Stimulated activated CD8-positive, alpha-beta memory T cell treated with anti-CD3 and anti-CD28 coated beads, Interleukin-15, amount 100 ng/mL, for 24 hours (primary cell): ENCODE measurements around the gene HOXC10.

ENCODE experiments used
- DNase-seq: peaks from one replicate; pipeline ENCODE4 v3.0.0-alpha.2; 2020; ENCODE audit warnings: low read depth

HOXC10 gene

DNA sequence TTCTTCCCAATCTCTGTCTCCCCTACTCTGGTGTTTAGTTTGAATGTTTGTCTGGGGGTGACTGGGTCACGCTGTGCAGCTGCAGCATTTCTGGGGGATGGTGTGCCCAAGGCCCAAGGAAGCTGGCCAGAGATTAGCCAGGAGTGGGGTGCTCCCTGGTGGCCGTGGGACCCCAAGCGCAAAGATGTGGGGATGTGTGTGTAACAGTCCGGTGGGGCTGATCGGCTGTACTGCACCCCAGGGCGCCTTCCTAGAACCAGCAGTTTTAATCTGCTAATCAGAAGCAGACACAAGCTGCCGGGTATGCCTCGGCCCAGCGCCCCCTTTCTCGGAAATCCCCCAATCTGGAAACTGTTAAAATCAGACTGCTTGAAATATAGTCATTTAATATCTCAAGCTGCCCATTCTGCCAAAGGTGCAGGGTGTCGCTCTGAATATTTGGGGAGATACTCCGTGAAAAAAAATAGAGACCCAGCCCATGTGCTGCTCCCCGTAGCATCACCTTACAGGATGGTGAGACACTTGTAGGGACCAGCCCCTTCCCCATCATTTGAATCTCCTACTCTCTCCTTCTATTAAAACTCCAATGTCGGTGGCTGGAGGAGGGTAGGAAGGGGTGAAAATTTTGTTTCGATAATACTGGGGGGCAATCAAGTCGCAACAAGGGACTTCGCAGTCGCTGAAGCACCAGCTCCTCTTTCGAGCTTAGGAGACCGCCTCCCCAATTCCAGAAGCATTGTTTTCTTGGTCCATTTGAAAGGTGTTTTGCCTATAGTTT, 19.3 kb downstream of the HOXC10 start:
- no peak for DNase-seq

DNA sequence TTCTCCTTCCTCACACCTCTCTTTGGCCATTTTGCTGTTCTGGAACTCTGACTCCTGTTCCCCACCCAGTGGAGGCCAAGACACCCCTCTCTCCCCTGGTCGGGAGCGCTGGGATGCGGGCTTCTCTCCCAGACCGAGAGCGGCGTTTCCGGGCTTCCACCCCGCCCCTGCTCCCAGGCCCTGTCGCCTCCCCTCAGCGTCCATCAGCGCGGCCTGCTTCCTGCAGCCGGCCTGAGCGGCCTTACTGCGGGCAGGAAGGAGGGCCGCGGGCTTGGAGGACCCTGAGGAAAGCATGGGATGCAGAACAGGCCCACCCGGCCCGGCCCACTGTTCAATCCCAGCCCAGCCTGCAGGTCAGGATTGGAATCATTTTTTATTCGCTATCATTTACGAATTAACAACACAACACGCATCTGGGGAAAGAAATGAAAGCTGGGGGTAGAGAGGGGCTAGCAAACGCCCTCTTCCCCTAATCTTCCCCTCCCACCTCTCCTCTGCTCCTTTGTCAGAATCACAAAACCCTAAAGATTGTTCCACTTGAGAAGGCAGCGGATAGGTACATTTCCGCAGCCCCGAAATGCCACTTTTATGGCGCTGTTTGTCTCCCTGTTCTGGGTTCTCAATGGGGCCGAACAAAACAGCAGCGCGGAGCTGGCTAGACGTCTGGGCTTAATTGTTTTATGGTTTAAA, 20.0 kb downstream of the HOXC10 start:
- DNase-seq = no peak

DNA sequence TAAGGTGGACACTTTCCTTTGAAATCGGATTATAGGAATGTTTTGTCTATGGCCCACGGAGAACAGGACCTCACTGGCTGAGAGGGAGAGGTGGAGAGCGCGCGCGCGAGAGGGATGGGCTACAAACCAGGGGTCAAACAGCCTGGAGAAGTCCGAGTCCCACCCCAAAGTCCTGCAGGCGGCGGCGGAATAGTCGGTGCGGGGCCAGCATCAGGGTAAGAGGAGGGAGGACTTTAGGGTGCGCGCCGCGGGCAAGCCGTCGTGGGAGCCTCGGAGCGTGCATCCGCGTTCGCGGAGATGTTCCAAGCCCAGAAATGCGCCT, 20.5 kb downstream of the HOXC10 start:
- DNase-seq = no peak

DNA sequence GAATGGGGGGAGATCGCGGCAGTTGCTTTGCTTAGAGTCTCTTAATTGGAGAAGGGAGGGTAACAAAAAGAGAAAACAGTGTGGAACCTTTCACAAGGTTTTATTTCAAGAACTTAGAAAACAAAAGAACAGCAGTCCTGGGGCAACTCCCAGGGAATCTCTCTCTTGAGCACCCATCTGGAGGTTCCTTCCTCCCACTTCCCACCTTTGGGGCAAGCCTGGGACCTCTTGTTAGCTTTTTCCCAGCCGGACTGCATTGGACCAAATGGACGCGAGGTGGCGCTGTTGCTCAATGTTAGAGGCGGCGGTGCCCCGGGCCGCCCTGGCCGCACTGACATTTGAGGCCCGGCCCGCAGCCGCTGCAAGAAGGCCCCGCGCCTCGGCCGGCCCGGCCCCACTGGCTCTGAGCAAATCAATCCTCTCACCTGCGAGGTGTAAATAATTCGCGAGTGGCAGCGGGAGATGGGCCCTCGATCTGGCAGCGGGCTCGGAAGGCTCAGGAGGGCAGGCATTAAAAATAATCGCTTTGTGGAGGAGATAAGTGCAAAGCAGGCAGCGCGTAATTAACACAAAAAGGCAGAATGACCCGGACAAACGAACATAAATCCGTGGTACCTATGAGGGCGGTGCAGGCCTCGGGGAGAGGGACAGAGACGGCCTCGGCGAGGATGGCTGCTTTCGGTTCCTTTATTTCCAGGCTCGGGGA, 21.1 kb downstream of the HOXC10 start:
- DNase-seq = peak; percentile 79

DNA sequence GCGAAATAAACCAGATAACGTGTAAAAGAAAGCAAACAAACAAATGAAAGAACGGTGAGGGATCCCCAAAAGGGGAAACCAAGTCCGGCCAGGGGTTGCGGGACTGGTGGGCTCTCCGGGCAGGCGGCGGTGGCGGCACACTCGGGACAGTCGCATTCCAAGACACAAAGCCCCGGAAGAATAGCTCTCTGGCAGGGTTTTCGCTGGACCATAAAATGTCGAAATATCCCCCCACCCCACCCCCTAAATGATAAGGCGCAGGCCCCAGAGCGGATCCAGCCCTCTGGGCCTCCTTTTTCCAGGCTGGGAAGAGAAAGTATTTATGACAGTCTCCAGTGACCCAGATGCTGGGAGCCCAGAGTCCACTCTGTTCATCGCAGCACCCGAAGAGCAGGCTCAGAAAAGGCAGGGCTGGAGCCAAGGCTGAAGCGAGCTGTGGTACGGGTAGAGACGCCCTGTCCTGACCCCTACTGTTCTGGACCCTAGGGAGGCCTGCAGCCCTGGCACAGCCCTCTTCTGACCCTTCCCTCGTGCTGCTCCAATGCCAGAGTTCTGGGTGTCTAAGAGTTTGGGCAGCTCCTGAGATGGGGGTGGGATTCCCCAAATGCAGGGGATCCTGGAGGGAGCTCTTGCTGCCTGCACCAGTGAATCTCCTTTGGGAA, 21.7 kb downstream of the HOXC10 start:
- DNase-seq = no peak

DNA sequence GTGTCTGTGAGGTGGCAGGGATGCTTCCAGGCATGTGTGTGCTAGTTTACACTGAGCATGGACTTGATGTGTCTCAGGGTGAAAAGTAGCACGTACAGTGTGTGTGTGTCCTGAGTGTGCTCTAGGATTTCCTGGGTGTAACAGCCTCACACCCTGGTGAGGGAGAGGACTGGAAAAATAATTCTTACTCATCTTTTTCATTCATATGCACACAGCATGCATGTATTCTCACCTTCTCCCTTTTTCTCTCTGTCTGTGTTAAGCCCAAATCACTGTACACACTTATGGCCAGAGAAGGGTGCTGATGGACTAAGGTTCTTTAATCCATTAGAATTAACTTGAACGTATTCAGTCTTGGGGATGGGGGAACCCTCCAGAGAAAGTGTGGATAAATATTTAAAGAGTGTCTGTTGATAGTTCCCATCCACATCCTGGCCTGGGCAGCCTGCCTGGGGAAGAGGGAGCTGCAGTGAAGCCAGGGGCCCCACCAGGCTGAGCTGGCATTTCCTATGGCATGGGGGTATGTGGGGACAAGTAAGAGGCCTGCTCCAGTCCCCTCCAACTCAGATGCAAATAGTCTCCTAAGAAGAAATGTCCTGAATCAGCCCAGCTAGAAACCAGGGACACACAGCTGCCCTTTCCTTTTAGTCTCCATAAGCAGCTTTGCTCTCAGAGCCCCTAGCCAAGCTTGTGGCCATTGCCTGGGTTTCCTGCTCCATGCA, 22.8 kb downstream of the HOXC10 start:
- DNase-seq = no peak

DNA sequence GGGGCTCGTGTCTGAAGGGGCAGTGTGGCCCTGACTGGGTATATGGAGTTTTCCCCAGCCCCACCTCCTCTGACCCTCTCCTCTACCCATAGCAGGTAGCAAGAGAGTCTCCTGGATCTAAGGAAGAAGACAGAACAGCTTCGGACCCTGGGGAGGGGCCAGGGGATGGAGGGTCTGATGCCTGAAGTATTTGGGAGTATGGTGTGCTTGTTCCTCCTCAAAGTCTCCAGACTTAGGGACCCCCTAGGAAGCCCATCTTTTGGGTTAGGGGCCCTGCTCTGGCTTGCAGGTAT, 23.3 kb downstream of the HOXC10 start:
- DNase-seq = no peak

DNA sequence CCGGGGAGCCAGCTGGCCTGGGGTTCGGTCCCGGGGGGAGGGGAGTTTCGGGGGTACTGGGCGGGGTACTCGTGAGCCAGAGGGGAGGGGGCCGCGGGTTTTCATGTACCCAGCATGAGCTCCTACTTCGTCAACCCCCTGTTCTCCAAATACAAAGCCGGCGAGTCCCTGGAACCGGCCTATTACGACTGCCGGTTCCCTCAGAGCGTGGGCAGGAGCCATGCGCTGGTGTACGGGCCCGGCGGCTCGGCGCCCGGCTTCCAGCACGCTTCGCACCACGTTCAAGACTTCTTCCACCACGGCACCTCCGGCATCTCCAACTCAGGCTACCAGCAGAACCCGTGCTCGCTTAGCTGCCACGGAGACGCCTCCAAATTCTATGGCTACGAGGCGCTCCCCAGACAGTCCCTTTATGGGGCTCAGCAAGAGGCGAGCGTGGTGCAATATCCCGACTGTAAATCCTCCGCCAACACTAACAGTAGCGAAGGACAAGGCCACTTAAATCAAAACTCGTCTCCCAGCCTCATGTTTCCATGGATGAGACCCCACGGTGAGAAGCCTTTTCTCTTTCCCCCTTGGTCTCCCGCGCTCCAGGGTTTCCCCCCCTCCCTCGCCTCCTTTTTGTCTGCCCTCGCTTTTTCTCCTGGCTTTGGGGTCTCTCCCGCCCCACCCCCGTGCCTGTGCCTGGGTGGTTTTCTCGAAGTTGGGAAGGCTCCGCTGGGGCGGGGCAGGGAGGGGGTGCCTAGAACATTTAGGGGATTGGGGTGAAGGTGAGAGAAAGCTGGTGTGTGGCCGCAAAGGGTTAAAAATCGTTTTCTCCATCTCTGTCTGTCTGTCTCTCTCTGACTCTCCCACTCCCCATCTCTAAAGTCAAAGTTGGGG, 24.5 kb downstream of the HOXC10 start:
- no peak for DNase-seq

DNA sequence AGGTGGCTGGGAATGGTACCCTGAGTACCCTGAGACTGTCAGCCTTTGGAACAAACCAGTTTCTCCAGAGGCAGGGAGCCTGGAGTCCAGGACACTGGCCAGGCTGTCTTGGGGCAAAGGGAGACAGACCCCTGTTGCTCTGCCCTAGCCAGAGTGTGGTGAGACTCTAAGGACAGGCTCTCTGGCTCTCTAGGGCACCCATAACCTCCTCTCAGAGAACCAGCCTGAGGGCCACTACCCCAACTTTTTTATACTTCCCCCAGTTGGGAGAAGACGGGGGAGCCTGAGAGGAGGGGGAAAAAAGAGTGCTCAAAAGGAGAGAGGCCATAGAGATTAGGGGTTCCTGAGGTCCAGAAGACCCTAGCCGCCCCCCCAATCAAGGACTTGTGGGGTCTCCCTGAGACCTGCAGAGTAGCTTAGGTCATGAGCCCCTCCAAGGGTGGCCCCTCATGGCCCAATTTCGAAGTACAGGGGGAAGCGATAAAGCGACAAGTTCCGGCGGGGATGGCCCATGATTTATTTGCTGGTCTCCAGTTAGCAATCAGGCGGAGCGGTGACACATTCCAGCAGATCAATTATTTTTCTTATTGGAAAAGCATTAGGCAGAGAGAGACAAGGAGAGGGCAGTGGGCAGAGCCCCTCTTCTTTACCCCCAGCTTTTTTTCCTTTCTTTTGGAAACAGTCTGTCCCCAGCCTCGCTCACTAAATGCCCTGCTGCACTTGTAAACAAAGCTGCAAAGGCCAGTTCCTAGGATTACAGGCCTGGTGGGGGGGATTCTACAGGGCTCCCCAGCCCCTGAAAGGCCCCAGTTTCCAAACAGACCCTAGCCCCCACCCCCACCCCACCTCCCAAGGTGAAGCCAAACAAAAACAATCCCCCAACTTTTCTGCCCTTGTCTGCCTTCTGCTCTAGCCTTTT, 25.4 kb downstream of the HOXC10 start:
- DNase-seq = no peak

DNA sequence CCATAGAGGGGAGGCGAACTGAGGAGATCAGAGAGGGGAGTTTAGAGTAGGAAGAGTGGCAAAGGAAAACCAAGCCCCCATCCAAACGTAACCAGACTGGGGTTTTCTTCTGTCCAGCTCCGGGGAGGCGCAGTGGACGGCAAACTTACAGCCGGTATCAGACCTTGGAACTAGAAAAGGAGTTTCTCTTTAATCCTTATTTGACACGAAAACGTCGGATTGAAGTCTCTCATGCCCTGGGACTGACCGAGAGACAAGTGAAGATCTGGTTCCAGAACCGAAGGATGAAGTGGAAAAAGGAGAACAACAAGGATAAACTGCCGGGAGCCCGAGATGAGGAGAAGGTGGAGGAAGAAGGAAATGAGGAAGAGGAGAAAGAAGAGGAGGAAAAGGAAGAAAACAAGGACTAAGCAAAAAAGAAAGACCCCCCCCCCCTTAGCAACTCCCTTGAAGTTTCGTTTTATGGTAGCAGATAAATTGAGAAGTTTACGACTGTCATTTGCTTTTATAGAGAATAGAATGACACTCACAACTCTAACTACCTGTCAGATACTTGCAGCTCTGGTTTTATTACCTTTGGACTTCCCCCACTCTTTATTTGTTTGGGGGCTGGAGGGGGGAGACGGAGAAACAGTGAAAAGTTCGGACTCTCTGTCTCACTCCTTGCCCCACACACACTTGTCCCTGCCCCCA, 26.2 kb downstream of the HOXC10 start:
- no peak for DNase-seq

DNA sequence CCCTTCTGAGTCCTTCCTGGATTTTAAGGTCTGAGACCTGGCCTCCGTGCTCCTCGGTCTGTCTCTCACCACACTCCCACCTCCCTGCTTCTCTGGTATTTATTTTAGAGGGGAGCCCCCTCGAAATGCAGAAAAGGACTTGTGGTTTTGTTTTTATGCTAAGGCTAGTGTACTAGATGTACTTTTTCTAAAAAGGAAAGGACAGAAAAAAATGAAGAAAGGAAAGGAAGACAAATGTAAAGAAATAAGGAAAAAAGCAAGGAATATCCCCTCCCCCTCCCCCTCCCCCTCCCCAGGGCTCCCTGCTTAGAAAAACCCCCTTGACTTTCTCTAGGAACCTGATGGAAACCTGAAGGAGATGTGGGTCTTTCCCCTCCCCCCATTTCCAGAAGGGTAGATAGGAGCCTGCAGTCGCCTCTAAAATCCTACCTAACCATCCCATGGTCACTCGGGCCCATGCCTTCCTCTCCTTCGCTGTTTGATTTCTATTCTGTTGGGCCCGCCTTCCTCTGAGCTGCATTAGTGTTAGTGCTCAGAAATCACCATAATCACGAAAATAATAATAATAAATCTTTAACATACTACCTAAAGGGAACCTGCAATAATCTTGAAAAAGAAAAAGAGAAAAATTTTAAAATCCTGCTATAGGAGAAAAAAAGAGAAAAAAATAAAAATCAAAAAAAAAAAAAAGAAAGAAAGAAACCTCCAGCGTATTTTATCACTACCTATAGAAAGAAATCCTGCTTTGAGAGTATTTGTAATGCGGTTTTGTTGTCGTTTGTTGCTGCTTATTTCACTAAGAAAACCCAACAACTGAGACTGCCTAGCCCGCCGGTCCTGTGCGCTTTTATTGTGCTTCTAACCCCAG, 27.0 kb downstream of the HOXC10 start:
- DNase-seq = no peak

DNA sequence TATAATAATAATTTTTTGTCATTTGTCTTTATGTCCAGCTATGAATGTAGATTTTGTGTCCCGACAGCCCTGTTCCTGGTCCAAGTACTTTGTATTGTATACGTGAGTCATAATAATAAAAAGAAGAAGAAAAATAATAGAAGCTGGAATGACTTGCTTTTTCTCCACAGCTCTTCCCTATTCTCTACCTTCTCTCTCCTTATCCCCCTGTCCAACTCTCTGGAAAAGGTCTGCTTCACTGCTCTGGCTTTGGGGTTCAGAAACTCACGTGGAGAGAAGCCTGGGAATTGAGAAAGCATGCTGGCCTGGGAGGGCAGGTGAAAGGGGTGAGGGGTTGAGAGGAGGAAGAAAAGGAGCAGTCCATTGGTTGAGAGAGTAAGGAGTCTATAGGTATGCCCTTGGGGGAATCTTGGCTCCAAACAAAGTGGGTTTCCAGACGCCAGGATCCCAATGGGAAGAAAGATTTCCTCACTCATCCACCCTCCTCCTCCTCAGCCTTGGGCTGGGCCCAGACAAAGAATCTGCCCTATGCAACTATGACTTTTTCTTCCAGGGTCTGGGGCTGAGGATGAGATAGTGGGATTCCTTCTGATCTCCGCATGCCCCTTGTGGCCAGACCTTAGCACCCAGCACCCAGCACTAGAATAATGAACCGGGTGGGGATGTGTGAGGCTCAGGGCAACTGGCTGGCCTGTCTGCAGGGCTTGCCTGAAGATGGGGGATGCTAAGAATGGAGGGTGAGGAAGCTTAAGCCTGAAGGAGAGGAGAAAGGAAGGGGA, 27.9 kb downstream of the HOXC10 start:
- no peak for DNase-seq

DNA sequence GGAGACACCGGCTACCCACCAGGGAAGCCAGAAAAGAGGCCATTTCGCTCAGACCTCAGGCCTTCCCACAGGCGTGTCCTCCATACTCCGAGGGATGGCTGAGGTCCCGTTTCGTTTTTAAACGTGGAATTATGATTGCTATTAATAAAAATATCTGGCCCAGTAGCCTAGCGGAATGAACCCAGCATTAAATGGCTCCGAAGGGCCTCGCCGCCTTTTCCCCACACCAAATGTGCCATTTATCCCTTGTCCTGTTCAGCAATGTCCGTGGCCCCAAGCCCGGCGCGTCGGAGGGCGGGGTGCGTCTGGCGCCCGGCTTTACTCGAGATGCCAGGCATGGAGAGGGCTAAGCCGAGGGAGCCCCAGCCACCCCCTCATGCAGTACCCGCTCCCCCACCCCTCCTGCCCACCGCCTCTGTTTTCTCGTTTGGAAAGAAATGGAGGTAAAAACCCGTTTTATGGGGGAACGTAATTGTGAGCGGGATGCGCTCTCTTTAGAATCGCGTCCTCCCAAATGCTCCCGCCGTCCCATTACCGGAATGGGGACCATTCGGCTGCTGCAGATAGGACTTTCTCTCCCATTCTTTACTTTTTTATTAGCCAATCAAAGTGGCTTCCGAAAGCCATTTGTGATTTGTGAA, 29.6 kb downstream of the HOXC10 start:
- no peak for DNase-seq

DNA sequence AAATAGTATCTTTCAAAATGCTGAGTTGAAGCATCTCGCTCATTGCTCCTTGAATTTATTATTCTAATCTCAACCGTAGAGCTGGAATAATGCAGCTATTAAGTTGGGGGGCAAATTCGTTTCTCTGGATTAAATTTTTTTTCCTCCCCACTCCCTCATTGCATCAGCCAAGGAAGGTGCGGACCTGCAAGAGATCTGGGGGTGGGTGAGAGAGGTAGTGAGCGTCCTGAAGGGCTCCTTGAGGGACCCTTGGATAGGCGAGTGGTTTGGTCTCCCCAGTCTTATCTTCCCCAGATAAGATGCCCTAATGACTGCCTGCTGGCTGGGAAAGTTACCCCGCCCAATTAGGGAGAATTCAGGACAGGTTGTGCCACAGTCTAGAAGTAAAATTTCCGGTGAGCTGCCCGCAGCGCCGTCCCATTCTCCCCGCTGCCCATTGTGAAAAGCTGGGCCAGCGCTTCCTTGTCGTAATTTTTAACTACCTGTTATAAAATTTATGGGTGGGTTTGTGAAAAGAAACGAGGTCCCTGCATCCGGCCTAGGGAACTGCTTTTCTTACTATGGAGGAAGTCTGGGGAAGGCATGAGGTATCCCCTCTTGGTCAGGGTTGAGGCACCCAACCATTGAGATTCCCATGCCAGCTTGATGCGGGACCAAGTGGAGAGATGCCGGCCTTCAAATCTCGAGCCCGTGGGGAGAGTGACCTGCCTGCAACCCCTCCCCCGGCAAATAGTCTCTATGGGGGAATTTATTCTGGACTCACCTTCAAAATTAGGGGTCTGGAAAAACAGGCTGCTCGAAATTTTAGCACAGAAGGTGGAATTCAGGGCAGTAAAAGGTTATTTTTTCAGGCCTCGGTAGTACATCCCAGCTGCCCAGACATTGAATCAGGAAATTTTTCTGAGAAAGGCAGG, 30.3 kb downstream of the HOXC10 start:
- DNase-seq = no peak

DNA sequence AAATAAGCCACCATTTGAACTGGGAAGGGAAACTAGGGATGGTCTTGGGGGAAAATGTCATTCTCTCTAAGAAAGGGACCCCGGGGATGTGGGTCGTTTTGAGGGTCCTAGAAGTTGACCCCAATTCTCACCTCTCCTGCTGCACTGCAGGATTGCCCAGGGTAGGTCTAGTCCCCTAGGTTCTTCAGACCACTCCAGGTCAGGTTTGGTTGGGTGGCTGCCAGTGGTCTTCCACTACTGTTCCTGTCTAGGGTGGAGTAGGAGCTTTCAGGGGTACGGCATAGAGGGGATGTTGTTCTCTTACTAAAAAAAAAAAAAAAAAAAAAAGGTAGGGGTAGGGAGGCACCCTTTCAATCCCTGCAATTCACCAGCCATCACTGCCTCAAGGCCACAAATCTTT, 31.1 kb downstream of the HOXC10 start:
- no peak for DNase-seq

DNA sequence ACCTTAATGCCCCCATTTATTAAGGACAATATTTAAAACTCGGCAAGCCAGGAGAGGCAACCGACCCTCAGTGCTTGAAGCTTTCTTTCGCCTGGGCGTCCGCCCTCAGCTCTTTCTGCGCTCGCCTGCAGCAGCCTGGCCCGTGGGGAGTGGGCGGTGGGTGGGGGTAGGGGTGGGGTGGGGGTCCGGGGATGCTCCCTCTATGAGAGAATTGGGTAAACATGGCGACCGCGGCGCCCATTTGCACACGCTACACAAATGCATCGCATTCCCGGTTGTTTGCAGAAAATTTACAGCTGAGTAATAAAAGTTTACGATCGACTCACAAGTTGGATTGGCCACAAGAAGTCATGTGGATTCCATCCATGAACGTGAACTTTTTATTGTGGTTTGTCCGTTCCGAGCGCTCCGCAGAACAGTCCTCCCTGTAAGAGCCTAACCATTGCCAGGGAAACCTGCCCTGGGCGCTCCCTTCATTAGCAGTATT, 31.6 kb downstream of the HOXC10 start:
- no peak for DNase-seq
